HFFc6 (cell line): ENCODE measurements around the gene ME1. TPM values are rescaled to one million over a fixed set of nuclear protein-coding genes. Genes with fewer than 3 reads are reported as not detected.
A peak's percentile ranks its signal among the peaks of the same experiment; 100 is the strongest.

ENCODE experiments used
- DNase-seq: peaks from one replicate; pipeline ENCODE4 v3.0.0-alpha.2; 2018
- H3K27ac Mint-ChIP-seq: 2 replicates; pipeline ENCODE4 v1.8.0; 2020; ENCODE audit warnings: mild to moderate bottlenecking, mixed read lengths
- H3K27me3 Mint-ChIP-seq: 2 replicates; pipeline ENCODE4 v1.8.0; 2021; ENCODE audit warnings: mild to moderate bottlenecking, moderate library complexity, mixed read lengths; ENCODE audit not compliant: insufficient read depth
- H3K36me3 Mint-ChIP-seq: 2 replicates; pipeline ENCODE4 v1.8.0; 2021; ENCODE audit warnings: low read depth, mixed read lengths
- H3K4me1 Mint-ChIP-seq: 2 replicates; pipeline ENCODE4 v1.8.0; 2020; ENCODE audit warnings: low read depth, mixed read lengths
- H3K4me3 Mint-ChIP-seq: 2 replicates; pipeline ENCODE4 v1.8.0; 2020; ENCODE audit warnings: mild to moderate bottlenecking, moderate library complexity, mixed read lengths
- H3K9me3 Mint-ChIP-seq: 2 replicates; pipeline ENCODE4 v1.8.0; 2020; ENCODE audit warnings: mild to moderate bottlenecking, mixed read lengths
- total RNA-seq, 6 experiments: library from RNA; stranded (reverse); fragmentation: NEBNext Ultra II Directional; extraction: Animal tissue kit (Norgen Biotek cat#: 25700); gene quantifications; 2 replicates in 1 of 6; 3 replicates in 5 of 6; pipeline ENCODE4 v1.2.3, GENCODE V29; 2021
- TF ChIP-seq, protein P1 (sequence below): fragments of 200-600 bp; sonication (generic); IDR thresholded peaks from 2 replicates; pipeline ENCODE4 v1.5.0; 2021; ENCODE audit warnings: antibody characterized with exemption, mild to moderate bottlenecking

The ME1 gene
- total RNA-seq, 6 experiments from 2014 or later: 24.2 to 37.1 (median 32.6) TPM

DNA sequence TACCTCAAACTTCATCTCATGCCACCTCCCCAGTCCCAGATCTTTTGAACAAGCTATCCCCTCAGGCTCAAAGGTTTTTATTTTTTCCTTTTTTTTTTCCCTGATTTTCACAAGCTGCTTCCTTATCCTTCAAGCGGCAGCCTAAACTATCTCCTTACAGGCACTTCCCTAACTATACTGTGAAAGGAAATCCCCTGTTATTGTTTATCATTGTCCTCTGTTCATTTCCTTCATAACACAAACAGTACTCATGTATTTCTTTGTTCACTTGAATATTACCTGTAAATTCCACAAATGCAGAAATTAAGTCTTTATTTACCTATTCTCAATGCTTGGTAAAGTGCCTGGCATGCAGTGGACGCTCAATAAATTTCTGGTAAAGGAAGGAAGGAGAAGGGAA, 48.9 kb downstream of the ME1 start:
- TF ChIP-seq, protein P1, sequence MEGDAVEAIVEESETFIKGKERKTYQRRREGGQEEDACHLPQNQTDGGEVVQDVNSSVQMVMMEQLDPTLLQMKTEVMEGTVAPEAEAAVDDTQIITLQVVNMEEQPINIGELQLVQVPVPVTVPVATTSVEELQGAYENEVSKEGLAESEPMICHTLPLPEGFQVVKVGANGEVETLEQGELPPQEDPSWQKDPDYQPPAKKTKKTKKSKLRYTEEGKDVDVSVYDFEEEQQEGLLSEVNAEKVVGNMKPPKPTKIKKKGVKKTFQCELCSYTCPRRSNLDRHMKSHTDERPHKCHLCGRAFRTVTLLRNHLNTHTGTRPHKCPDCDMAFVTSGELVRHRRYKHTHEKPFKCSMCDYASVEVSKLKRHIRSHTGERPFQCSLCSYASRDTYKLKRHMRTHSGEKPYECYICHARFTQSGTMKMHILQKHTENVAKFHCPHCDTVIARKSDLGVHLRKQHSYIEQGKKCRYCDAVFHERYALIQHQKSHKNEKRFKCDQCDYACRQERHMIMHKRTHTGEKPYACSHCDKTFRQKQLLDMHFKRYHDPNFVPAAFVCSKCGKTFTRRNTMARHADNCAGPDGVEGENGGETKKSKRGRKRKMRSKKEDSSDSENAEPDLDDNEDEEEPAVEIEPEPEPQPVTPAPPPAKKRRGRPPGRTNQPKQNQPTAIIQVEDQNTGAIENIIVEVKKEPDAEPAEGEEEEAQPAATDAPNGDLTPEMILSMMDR: no peak
- no peak overlapping the region for H3K4me3 Mint-ChIP-seq
- no peaks in the 10 kb centered on the region for H3K27me3 Mint-ChIP-seq
- DNase-seq: no peak
- no peaks in the 10 kb centered on the region for H3K9me3 Mint-ChIP-seq
- peaks cover 18% of the 10 kb centered on the region for H3K4me1 Mint-ChIP-seq
- no peaks in the 10 kb centered on the region for H3K36me3 Mint-ChIP-seq
- no peak overlapping the region for H3K27ac Mint-ChIP-seq

DNA sequence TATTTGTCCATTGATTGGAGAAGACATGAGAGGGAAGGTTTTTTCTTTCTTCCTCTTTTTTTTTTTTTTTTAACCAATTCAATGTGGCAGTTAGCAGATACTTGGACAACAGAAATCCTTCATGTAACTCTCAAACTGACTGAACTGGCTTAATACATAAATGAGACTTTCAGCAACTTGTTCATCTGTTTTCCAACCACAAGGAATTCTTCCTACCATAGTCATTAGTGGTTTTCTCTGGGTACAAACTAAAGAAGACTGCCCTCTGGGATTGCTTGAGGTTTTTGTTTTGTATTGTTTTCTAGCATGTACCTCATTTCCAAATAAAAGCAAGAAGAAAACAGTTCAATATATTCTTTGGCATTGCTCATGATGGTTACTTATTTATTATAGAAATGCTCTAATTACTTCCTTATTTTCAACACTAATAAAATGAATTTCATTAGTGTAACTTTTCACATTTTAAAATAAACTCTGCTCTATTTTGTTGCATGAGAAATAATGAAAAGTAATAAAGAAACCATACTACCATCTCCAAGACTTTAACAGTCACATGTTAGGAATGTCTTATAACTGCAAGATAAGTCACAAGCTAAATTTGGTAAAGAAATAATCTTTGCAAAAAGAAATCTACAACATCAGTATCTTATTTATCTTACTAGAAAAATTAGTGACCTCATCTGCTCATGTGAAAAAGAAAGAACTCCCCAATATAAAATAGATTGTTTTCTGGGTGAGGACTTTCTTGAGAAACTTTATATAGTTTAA, 52.0 kb downstream of the ME1 start:
- H3K9me3 Mint-ChIP-seq: no peaks in the 10 kb centered on the region
- H3K36me3 Mint-ChIP-seq: peaks cover 14% of the 10 kb centered on the region
- H3K4me3 Mint-ChIP-seq: peak overlapping the region; percentile 77
- DNase-seq: peak; percentile 80
- H3K27me3 Mint-ChIP-seq: no peaks in the 10 kb centered on the region
- peak overlapping the region; percentile 85 for H3K27ac Mint-ChIP-seq
- H3K4me1 Mint-ChIP-seq: peaks cover 18% of the 10 kb centered on the region
- TF ChIP-seq, protein P1: peak; percentile 41; the same call in 1 of the 2 replicates

DNA sequence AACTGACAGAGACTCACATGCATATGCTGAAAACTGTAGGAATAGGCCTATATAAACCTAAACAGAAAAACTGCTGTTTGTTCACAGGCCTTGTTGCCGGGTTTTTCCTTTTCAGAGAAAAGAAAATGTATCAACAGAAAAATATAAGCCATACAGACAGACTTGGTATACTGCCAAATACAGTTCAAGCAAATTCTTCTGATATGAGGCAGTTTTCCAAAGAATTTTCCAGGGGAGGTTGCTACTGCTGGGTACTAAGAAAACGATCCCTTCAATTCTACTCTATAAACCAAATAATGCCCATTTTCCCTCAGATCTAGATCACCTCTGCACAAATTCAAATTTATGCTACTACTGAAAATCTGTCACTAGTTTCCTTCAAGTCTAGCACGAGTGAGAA, 59.4 kb downstream of the ME1 start:
- Mint-ChIP-seq H3K27ac (peak overlapping the region; percentile 40), H3K4me1 (peaks cover 17% of the 10 kb centered on the region), H3K9me3 (no peaks in the 10 kb centered on the region), H3K4me3 (no peak overlapping the region), H3K36me3 (peaks cover 16% of the 10 kb centered on the region), H3K27me3 (peaks cover 1% of the 10 kb centered on the region; the same call in 1 of the 2 replicates)
- peak; percentile 55 for DNase-seq
- TF ChIP-seq, protein P1: no peak

DNA sequence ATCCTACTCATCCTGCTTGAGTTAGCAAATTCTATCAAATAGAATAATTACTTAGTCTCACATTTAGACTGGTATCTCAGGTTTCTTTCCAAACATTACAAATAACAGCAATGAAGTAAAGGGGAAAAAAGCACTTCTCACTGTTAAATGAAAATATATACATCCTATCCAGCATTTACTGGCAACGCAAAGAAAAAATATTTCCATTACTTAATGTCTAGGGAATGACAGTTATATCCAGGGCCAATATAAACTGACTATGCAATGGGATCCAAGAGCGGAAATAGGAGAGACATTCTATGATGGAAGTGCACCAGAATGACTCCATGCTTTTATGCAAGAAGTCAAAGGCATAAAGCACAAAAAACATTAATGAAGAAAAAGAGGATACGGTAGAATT, 60.3 kb downstream of the ME1 start:
- H3K4me1 Mint-ChIP-seq: peaks cover 25% of the 10 kb centered on the region
- H3K4me3 Mint-ChIP-seq: no peak overlapping the region
- peaks cover 15% of the 10 kb centered on the region for H3K36me3 Mint-ChIP-seq
- TF ChIP-seq, protein P1: no peak
- H3K27ac Mint-ChIP-seq: no peak overlapping the region
- no peaks in the 10 kb centered on the region for H3K9me3 Mint-ChIP-seq
- peaks cover 1% of the 10 kb centered on the region; the same call in 1 of the 2 replicates for H3K27me3 Mint-ChIP-seq
- no peak for DNase-seq

DNA sequence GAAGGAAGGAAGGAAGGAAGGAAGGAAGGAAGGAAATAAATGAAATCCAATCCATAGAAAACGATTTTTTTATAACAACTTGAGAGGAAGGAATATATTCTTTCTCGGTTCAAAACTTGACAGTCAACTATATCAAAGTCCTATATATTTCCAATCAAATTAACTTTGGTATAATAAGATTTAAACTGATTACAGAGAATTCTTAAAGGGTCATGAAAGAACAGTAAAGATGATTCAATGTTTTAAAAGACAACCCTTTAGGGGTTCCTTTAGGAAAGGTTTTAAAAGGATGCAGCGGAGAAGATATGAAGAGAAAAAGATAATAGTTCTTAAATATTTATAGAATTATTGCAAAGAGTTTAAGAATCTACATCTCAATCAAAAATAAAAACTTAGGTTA, 61.2 kb downstream of the ME1 start:
- peaks cover 7% of the 10 kb centered on the region; the same call in 1 of the 2 replicates for H3K36me3 Mint-ChIP-seq
- TF ChIP-seq, protein P1: no peak
- H3K27me3 Mint-ChIP-seq: peaks cover 1% of the 10 kb centered on the region; the same call in 1 of the 2 replicates
- peaks cover 27% of the 10 kb centered on the region for H3K4me1 Mint-ChIP-seq
- H3K9me3 Mint-ChIP-seq: no peaks in the 10 kb centered on the region
- no peak overlapping the region for H3K4me3 Mint-ChIP-seq
- H3K27ac Mint-ChIP-seq: no peak overlapping the region
- DNase-seq: no peak
